ENCODE results near the gene PARD3B.

PARD3B gene

DNA sequence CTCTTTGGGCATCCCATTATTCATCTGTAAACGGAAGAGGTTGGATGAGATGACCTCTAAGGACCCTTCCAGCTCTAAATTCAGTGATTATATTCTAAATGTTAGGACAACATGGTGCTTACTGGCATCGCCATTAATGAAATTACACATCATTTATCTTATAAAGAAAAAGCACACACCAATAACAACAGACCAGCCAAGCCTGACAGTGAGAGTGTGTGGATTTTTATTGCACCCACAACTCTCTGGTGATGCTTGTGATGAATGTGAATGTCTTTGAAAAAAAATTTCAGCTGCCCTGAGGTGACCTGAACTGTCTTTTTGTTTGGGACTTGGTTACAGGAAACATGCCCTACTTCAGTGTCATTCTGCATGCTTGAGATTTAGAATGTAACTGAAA lies 623.7 kb downstream of the PARD3B start:
- no peak for DNase-seq

DNA sequence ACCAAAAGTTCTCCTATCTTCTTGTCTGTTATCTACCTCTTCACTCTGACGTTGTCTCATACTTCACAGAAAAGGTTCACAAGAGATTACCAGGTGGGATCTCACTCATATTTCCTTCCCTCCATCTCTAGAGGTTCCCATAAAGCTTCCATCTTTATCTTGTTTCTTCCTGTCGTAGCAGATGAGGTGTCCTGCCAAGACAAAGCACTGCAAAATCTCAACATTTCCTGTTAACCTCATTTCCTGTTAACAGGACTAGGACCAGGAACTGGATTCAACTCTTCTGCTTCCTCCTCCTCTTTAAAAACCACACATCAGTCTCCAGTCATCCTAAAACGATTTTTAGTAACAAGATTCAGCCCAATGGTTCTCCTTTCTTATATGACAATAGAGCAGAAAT lies 624.2 kb downstream of the PARD3B start:
- no peak for DNase-seq

DNA sequence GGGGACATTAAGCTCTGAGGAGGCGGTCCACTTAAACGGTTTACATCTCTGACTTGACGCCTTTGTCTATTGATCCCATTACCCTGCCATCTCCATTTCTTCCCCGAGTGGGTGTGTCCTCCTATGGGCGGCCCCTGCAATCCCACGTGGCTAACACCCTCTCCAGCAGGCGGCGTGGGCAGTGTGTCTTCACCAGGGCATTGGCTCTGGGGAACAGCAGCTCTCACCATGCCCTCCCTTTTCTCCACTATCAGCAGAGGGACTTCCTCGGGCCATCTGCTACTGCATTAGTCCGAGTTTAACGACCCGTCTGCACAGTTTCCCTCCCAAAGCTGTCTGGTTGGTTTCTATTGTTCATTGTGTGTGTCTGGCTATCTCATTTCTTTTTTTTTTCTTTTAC lies 625.1 kb downstream of the PARD3B start:
- DNase-seq = no peak

DNA sequence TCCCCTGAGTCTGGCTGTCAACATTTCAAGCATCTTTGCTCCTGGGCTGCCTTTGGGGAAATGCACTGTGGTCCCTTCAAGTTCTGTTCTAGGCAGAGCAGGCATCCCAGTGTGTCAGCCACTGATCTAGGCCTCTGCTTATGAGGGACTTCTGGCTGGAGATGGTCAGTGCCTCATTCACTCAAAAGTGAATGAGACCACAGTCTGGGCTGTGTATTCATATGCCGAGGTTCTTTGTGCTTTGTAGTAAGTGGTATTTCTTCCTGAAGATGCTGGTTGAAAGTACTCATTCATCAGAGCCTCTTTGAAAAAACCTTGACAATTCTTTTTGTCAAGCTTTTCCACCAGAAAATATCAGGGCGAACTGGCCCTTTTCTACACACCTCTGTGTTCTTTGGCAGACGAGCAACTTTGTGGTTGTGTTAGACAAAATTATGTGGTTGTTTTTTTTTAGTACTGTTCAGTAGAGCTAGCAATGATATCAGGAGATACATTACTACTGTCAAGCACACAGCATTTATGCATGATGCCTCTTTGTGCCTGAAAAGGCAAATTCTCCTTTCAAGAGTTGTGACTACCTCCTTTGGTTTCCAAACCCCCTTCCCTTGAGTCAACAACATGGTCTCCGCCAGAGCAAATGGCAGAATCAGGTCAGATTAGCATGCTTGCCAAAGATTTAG lies 626.1 kb downstream of the PARD3B start:
- DNase-seq = no peak

DNA sequence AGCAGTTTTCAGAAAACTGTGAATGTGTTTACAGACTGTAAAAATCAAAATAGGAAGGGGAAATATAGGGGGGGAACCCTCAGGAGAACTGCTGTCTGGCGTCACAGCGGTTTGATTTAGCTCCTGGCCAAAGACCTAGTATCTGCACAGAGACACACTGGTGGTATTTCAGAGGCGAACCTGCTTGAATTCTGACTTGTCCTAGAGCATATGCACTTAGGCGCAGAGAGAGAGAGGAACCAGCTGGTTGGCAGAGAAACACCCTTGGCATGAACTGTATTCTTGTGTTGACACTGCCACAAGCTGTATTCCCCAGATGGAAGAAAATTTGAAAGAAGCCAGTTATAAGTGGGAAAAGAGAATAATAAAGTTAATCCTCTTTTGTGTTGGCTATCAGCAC lies 630.6 kb downstream of the PARD3B start:
- DNase-seq = no peak

DNA sequence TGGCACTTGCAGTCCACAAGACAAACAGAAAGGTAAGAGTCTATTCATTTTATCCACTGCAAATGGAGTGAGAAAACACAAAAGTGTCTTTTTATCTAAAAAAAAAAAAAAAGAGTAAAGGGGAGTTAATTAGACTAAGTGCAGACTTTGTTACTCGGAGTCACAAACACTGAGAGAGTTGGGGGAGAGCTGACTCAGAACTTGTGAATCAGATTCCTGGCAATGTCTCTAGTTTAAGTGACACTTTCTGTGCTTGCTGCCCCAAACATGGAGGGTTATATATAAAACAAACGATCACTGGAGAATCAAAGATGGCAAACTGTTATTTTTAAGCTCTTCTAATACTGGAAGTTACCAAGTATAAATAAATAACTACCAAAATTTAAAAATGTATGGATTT lies 631.3 kb downstream of the PARD3B start:
- no peak for DNase-seq

DNA sequence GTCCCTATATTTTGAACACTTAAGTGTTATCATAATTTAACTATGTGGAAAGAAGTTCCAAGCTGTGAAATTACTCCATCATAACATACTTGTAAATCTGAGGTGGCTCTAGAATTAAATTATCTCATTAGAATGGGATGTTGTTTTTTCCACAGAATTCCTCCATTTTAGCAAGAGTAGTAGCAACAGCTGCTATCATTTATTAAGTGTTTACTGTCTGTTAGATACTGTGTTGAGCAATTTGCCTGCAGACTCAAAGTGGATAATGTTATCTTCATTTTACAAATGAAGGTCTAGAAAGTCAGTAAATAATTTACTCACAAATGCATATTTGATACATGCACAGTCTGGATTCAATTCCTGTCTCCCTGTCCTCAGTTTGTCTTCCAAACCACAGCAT lies 632.3 kb downstream of the PARD3B start:
- no peak for DNase-seq

DNA sequence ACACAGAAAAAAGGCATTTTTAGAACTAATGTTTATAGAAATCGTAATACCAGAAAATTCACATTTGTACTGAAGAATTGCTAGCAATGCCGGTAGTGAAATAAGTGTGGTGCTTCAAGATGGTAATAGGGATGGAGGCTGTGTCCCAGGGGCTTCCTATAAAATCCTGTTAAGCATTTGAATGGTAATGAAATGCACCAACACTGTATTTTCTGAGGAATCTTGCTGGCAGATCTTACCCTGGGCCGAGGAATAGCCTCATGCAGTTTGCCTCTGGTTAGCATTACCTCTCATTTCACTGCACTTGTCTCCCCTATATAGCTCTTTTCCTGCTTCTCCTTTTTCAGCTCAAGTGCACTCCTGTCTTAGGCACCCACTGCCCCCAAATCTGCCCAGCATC lies 635.5 kb downstream of the PARD3B start:
- DNase-seq = no peak

DNA sequence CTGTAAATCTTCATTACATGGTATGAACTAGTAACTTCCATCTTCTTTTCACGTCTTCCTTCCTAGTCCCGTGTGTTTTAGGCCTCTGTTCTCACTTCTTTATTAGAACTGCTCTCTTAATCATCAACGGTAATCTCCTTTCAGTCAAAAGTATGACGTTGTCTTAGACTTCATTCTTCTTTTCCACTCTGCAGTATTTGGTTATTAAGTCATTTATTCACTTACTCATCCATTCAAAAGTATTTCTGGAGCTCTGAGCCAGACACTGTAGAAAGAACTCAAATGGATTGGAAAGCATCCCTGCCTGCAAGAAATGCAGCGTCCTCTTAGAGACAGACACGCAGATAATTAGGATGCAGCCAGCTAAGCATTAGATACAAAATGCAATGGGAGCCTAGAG lies 642.5 kb downstream of the PARD3B start:
- no peak for DNase-seq

DNA sequence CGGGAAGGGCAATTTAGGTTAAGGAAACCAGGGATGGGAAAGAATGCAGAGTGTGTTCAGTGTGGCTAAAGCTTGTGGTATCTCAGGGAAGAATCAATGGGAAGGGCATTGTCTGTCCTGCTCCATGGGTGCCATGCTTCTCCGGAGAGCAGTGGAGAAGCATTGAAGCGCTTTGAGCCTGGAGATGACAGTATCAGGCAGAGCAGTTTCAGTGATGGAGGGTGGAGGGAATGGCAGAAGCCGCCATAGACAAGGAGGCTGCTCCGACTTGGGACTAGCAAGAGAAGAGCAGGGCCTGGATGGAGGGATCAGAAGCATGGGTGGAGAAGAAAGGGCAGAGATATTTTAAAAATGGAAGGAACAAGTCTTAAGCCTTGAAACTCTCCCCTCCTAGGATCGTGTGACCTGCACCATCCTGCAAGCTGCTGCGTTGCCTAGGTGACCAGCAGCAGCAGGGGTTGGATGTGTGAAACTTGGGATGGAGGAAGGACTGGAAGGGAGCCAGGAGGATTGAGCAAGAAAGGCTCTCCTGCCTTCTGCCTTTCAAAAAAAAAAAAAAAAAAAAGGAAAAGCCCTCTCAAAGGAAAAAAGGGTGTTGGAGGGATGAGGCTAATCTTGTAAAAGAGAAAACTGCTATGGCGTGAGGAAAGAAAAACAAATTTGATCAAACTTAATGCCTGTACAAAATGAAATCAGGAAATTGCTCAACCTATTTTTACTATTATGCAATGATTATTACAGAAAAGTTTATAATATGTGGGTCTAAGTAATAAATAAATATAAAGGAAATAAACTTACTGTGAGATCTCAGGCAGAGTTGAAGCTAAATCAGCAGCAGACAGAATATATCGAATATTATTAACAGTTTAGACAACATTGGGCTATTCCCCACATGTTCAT lies 643.2 kb downstream of the PARD3B start:
- DNase-seq = no peak

DNA sequence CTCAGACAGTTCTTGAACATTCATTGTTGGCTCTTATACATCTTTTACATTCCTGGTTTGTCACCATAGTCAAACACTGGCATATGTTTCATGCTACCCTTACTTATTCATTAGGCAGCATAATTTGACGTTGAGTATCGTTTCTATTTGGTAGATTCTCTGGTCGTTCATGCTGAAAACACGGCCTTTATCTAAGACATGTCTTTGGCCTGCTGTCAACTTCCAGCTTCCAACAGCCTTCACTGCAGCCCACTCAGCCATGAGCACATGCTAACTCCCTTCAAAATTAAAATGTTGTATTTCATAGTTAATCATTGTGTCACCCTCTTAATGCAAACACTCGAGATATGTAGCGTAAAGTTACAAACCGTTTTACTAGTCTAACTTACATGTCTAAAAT lies 644.0 kb downstream of the PARD3B start:
- DNase-seq = no peak

DNA sequence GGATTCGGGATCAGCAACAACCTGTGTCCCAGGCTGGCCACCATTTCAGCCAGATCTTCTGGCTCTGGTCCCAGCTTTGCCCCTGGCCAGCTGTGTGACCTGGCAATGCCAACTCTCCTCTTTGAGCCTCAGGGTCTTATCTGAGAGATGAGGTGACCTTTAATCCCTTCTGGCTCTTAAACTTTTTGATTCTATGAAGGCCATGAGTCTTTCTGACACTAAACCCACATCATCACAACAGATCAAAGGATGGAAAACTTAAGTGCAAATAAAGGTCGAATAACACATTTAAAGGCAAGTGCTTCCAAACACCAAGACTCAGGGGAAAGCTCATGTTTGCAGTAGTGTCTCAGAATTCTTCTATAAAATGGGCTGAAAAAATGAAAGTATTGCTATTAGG lies 645.3 kb downstream of the PARD3B start:
- DNase-seq = no peak

DNA sequence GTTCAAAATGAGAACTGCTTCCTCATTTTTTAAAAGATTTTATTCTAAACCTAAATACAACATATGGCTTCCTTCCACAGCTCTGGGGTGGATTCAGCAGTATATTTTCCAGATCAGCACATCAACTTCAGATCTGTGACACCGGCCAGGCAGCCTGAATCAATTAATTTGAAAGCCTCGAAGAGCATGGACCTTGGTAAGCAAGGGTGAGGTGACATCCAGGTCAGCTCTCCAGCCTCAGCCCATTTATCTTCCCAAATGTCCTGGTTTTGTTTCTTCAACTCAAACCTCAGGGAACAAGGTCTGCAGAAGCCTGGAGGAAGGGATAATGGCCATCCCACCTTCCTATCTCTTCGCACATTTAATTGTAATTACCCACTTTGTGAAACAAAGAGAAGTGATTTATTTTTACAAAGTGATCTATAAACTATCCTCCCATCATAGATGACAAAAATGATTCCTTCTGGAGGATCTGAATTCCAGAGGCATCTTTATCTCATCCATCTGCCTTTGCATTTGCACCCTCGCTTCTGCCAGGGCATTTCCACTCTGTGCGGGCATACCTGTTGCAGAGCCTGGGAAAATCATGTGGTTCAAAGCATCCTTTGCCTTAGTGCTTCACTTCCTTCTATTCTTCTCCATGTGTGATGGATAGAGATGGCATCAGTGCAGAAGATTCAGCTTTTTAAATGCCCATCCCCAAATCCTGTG lies 648.0 kb downstream of the PARD3B start:
- DNase-seq = no peak

DNA sequence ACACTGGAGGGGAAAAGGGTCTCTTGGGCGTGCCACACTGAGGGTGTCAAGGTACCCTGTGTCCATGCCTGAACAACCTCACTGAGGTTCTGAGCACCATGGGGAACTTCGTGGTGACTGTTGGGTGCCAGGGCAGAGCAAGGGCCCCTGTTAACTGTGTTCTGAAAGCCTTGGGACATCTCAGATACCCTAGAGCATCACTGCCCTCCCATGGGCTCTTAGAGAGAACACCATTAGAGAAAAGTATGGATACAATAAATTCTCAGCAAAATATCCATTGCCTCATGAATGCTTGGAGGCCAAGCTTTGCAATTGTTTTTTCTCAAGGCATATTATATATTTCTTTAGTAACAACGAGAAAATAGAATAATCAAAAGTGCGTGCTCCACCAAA lies 648.6 kb downstream of the PARD3B start:
- DNase-seq = no peak

DNA sequence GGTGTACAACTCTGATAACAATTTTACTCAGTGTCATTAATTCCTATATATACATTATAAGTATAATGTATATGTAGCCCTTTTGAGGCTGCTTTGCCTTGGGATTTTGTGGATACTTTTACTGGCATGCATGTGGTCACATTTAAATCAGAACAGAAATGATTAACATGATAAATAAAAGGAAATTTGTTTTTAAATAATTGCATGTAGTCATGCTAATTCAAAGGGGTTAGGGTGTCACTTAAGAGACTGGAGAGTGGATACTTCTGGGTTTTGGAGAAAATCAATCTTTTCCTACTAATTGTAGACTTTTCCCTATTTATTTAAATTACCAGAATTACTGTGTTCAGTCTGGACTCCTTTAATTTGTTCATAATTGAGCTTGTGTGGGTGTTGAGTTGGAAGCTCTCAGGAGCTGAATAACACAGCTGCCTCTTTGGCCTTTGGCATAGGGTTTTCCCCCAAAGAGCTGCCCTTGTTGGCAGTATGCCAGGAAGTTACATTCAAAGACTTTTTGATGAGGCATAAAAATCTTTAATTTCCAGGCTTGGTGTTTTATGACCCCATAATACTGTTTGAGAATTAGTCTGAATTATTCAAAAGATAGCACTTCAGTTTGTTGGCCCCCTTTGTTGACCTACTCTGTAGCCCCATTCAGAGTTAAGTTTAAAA lies 652.3 kb downstream of the PARD3B start:
- no peak for DNase-seq

DNA sequence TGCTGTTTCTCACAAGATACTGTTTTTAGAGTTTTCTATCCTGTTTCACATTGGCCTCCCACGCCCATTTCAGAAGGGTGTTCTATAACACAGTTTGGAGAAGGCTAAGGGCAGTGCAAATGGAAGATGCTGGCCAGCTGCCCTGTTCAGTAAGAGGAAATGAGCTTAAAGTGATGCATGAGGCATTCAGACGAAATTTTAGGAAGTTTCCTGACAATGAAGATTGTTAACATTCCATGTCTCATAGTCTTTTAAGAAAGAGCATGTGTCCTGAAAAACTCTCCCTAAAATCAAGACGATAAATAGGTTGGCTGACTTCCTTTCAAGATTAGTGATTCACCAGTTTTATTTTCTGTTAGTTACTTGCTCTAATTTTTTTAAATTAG lies 652.9 kb downstream of the PARD3B start:
- DNase-seq = no peak

DNA sequence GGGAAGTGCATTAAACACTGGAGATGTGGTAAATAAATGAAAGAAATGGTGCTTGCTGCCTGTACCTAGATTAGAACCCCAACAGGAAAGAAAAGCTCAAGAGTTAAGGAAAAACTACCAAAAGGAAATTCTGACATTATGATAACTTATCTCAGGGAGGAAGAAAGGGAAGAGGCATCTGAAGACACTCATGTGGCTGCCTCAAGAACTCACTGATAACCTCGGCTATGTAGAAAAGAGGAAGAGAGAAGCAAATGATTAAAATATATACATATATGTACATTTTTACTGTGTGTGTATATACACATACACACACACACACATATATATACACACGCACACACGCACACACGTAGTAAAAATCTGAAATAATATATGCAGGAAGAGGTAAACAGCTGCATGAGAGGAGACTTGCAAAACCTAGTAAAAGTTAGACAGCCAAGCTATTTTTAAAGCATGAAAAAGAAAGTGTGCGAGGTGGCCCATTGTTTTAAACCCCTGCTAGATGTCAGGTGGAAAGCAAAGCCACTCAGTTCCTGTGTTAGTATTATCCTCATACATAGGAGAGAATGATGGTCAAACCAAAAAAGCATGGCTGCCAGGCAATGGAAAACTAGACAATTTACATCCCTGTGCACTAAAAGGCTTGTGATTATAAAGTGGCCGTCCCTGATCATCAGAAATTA lies 654.0 kb downstream of the PARD3B start:
- DNase-seq = no peak

DNA sequence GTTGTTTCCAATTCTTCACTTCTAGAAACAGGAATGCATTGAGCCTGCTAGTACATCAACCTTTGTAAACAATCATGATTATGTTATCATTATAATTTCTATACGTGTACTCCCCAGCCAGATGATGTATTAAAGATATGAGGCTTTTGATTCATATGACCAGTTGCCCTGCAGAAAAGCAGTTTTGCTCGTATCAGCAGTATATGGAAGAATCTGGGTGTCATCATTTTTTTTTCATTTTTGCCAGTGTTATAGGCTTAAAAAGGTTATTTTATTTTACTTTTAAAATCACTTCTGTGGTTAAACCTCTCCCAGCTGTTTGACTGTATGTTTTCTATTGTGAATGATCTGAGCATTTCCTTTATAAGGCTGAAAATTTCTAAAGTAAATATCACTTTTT lies 665.2 kb downstream of the PARD3B start:
- no peak for DNase-seq

DNA sequence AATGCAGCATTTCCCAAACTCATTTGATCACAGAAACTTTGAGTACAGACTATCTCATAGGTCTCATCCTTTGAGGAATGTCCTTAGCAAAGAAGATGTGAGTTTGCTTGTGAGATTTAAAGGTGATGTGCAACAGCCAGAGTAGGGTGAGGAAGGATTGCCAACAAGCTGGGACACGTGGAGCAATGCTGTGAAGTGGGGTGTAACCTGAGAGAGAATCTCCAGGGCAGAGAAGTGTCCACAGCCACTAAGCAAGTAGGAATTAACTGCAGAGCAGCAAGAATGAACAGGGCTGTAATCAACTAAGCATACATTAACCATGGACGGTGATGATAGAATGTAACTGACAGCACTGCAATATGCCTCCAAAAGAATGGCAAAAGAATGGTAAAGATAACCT lies 667.1 kb downstream of the PARD3B start:
- no peak for DNase-seq

DNA sequence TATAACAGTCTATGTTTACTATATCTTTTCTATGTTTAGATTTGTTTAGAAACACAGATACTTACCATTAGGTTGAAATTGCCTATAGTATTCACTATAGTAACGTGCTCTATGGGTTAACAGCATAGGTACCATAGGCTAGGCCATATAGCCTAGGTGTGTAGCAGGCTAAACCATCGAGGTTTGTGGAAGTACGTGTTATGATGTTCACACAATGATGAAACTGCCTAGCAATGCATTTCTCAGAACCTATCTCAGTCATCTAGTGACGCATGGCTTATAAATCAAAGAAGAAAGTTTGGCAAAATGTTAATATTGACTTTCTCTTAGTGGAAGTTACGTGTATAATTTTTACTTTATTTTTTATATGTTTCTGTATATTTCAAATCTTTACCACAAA lies 670.8 kb downstream of the PARD3B start:
- no peak for DNase-seq

DNA sequence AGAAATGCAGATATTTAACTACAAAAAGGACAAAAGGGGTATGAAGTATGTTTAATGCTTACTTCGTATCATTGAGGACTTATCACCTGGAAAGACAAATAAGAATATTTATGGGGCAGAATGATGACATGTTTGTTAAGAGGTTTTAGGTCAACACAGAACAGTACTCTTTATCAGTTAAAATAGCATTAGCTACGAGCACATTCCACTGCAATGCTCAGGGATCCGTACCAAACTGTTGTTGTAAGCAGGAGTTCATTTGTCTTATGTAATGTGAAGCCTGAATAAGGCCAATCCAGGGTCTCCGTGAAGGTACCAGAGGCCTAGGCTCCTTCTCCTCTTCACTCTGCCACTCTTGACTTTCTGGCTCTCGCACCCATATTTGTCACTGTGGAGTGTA lies 671.3 kb downstream of the PARD3B start:
- DNase-seq = no peak

DNA sequence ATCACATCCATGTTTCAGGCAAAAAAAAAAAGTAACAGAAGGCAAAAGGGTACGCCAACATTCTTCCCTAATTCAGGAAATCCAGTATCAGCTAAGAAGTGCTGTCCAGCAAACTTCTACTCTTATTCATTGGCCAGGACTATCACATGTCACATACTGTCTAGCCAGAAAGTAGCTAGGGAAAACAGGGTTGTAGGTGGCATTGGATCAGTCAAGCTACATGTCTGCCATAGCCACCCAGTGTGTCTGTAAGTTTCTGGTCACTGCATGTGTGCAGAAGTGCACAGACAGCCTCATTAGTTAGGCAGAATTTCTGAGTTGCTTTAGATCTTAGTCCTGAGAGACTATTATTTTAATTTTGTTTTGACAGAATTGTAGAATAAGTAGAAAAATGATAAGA lies 671.7 kb downstream of the PARD3B start:
- DNase-seq = no peak

DNA sequence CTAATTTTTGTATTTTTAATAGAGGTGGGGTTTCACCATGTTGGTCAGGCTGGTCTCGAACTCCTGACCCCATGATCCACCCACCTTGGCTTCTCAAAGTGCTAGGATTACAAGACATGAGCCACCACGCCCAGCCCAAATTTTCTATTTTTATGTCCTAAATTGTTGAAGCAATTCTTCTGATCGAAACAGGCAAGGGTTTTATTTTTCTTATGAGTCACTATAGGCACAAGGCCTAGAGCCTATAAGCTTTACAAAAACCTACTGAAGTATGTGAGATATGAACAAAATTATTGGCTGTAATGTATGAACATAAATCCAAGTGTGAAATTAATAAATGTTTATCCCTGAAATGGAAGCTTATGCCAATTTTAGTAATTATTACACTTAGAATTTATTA lies 672.8 kb downstream of the PARD3B start:
- no peak for DNase-seq

All from activated CD4-positive, alpha-beta T cell treated with anti-CD3 and anti-CD28 coated beads, Interleukin-2, amount 50 U/mL, for 16 hours (primary cell).